SU-DHL-6 (cell line): ENCODE measurements around the gene KLF8.

Experiments used
- H2AFZ ChIP-seq: fragments of 200-600 bp; sonication (generic); 2 replicates; pipeline ENCODE4 v1.6.1; 2014; ENCODE audit warnings: low read depth, mild to moderate bottlenecking, moderate library complexity, mixed read lengths, antibody characterized with exemption, low read length; ENCODE audit not compliant: severe bottlenecking
- H3F3A ChIP-seq: fragments of 200-600 bp; shearing (Covaris generic); 2 replicates; pipeline ENCODE4 v1.6.0; 2016; ENCODE audit warnings: antibody characterized with exemption, mild to moderate bottlenecking; ENCODE audit not compliant: insufficient read depth
- H3K27ac ChIP-seq: fragments of 200-600 bp; sonication (generic); 2 replicates; pipeline ENCODE4 v1.5.1; 2016; ENCODE audit warnings: low read depth, mild to moderate bottlenecking, low read length, moderate library complexity, mixed read lengths
- H3K27me3 ChIP-seq: fragments of 200-600 bp; sonication (generic), shearing (Covaris generic); 2 replicates; pipeline ENCODE4 v1.6.0; 2014; ENCODE audit warnings: mild to moderate bottlenecking, low read length
- H3K36me3 ChIP-seq: fragments of 200-600 bp; sonication (generic); 2 replicates; pipeline ENCODE4 v1.6.1; 2014; ENCODE audit warnings: mild to moderate bottlenecking, low read length, mixed read lengths
- H3K4me2 ChIP-seq: fragments of 300-600, 200-600 bp; shearing (Covaris generic), sonication (generic); 2 replicates; pipeline ENCODE4 v1.6.0; 2014; ENCODE audit warnings: low read length, low read depth, mild to moderate bottlenecking; ENCODE audit not compliant: poor library complexity, severe bottlenecking
- H3K4me3 ChIP-seq: fragments of 200-600 bp; sonication (generic); 2 replicates; pipeline ENCODE4 v1.5.1; 2014; ENCODE audit warnings: antibody characterized with exemption, low read length, mild to moderate bottlenecking, mixed read lengths; ENCODE audit not compliant: insufficient read depth, poor library complexity, severe bottlenecking
- H3K79me2 ChIP-seq: fragments of 200-600 bp; sonication (generic); 2 replicates; pipeline ENCODE4 v1.6.1; 2014; ENCODE audit warnings: mild to moderate bottlenecking, low read length, moderate library complexity; ENCODE audit not compliant: insufficient read depth
- H3K9ac ChIP-seq: fragments of 200-600 bp; sonication (generic); 2 replicates; pipeline ENCODE4 v1.7.0; 2014; ENCODE audit warnings: mild to moderate bottlenecking, low read length
- H3K9me2 ChIP-seq: fragments of 200-600 bp; sonication (generic); replicated peaks from 2 replicates; pipeline ENCODE4 v1.6.1; 2014; ENCODE audit warnings: low read length; ENCODE audit not compliant: insufficient read depth
- H3K9me3 ChIP-seq: fragments of 200-600 bp; sonication (generic); 2 replicates; pipeline ENCODE4 v1.6.1; 2014; ENCODE audit warnings: low read length, mixed read lengths; ENCODE audit not compliant: insufficient read depth
- H4K20me1 ChIP-seq: fragments of 200-600 bp; sonication (generic); 2 replicates; pipeline ENCODE4 v1.6.1; 2014; ENCODE audit warnings: low read depth, mild to moderate bottlenecking, antibody characterized with exemption, low read length, moderate library complexity, mixed read lengths
- CTCF ChIP-seq: fragments of 200-600 bp; sonication (generic); IDR thresholded peaks from one replicate; pipeline ENCODE4 v1.5.1; 2017; ENCODE audit warnings: antibody characterized with exemption, mild to moderate bottlenecking, low read length, moderate library complexity; ENCODE audit not compliant: insufficient read depth, poor library complexity, severe bottlenecking
- EZH2phosphoT487 ChIP-seq: fragments of 200-600 bp; sonication (generic), shearing (Covaris generic); conservative IDR thresholded peaks from 2 replicates; pipeline ENCODE4 v1.6.1; 2018; ENCODE audit warnings: mild to moderate bottlenecking, antibody characterized with exemption, low read length, moderate library complexity, mixed read lengths

KLF8 gene

GRCh38 chrX:56309881-56310280, 77.7 kb downstream of the KLF8 start:
- Histone ChIP-seq H3K9ac (no peak overlapping the region), H3K4me2 (no peak overlapping the region), H3K36me3 (no peaks in the 10 kb centered on the region), H3K27me3 (no peaks in the 10 kb centered on the region), H2AFZ (no peak overlapping the region), H3K9me2 (no peaks in the 10 kb centered on the region), H3K79me2 (no peaks in the 10 kb centered on the region), H3K27ac (no peak overlapping the region), H4K20me1 (no peaks in the 10 kb centered on the region), H3F3A (no peaks in the 10 kb centered on the region), H3K9me3 (no peaks in the 10 kb centered on the region), H3K4me3 (no peak overlapping the region)
- TF ChIP-seq CTCF (no peak), EZH2phosphoT487 (no peak)

DNA sequence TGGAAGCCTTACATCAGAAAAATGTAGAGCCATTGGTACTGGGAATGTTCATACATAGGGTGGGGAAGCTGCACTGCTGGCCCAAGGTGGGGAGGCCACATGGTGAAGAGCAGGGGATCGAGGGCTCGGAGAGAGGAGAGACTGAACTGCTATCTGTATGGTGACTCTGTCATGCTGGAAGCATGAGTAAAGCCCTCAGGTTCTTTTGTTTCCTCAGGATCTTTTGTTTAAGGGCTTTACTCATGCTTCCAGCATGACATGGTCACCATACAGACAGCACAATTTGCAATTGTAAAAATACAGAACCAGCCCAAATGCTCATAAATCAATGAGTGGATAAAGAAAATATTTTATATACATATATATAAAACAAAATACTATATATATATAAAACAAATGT, 78.4 kb downstream of the KLF8 start:
- Histone ChIP-seq H3K4me2 (no peak overlapping the region), H3K27ac (no peak overlapping the region), H3F3A (no peaks in the 10 kb centered on the region), H3K79me2 (no peaks in the 10 kb centered on the region), H3K9me2 (no peaks in the 10 kb centered on the region), H3K9me3 (no peaks in the 10 kb centered on the region), H3K36me3 (no peaks in the 10 kb centered on the region), H3K4me3 (no peak overlapping the region), H3K27me3 (no peaks in the 10 kb centered on the region), H4K20me1 (no peaks in the 10 kb centered on the region), H3K9ac (no peak overlapping the region), H2AFZ (no peak overlapping the region)
- TF ChIP-seq CTCF (no peak), EZH2phosphoT487 (no peak)

- Histone ChIP-seq H3K4me3 (no peak overlapping the region), H3F3A (no peaks in the 10 kb centered on the region), H3K27me3 (no peaks in the 10 kb centered on the region), H3K36me3 (no peaks in the 10 kb centered on the region), H3K27ac (no peak overlapping the region), H3K79me2 (no peaks in the 10 kb centered on the region), H3K4me2 (no peak overlapping the region), H2AFZ (no peak overlapping the region), H3K9me2 (no peaks in the 10 kb centered on the region), H3K9me3 (no peaks in the 10 kb centered on the region), H3K9ac (no peak overlapping the region), H4K20me1 (no peaks in the 10 kb centered on the region)
- TF ChIP-seq EZH2phosphoT487, result no peak
These were observed 81.2 kb downstream of the KLF8 start for GRCh38 chrX:56313308-56313707.

GRCh38 chrX:56314334-56314733, 82.2 kb downstream of the KLF8 start:
- Histone ChIP-seq H3K9me2 (no peaks in the 10 kb centered on the region), H3K4me2 (no peak overlapping the region), H3F3A (no peaks in the 10 kb centered on the region), H3K4me3 (no peak overlapping the region), H3K9me3 (no peaks in the 10 kb centered on the region), H4K20me1 (no peaks in the 10 kb centered on the region), H3K27me3 (no peaks in the 10 kb centered on the region), H3K9ac (no peak overlapping the region), H3K27ac (no peak overlapping the region), H3K79me2 (no peaks in the 10 kb centered on the region), H3K36me3 (no peaks in the 10 kb centered on the region), H2AFZ (no peak overlapping the region)
- no peak for TF ChIP-seq EZH2phosphoT487
- no peak for TF ChIP-seq CTCF
